Ishikawa (cell line): ENCODE data around the gene DIS3L2.

Source experiments
- CEBPB ChIP-seq: IDR thresholded peaks from 2 replicates; pipeline ENCODE4 v1.6.1; 2012
- CREB1 ChIP-seq: IDR thresholded peaks from 2 replicates; pipeline ENCODE4 v1.6.1; 2012; ENCODE audit warnings: low read depth
- EGR1 ChIP-seq: IDR thresholded peaks from 2 replicates; pipeline ENCODE4 v1.6.1; 2012
- EP300 ChIP-seq: IDR thresholded peaks from 2 replicates; pipeline ENCODE4 v1.6.1; 2012; ENCODE audit warnings: borderline replicate concordance
- FOXM1 ChIP-seq: IDR thresholded peaks from 2 replicates; pipeline ENCODE4 v1.6.1; 2012; ENCODE audit warnings: low read depth, borderline replicate concordance
- NFIC ChIP-seq: IDR thresholded peaks from 2 replicates; pipeline ENCODE4 v1.6.1; 2012
- RAD21 ChIP-seq: IDR thresholded peaks from 2 replicates; pipeline ENCODE4 v1.6.1; 2012; ENCODE audit warnings: low read depth
- TAF1 ChIP-seq: IDR thresholded peaks from 2 replicates; pipeline ENCODE4 v1.6.1; 2012; ENCODE audit warnings: low read depth, mild to moderate bottlenecking
- TCF12 ChIP-seq: IDR thresholded peaks from 2 replicates; pipeline ENCODE4 v1.6.1; 2012; ENCODE audit warnings: low read depth
- TEAD4 ChIP-seq: IDR thresholded peaks from 2 replicates; pipeline ENCODE4 v1.6.1; 2012
- YY1 ChIP-seq: IDR thresholded peaks from 2 replicates; pipeline ENCODE4 v1.6.1; 2012; ENCODE audit warnings: low read depth
- ZBTB7A ChIP-seq: IDR thresholded peaks from 2 replicates; pipeline ENCODE4 v1.6.1; 2012; ENCODE audit warnings: low read depth
- TF ChIP-seq, protein P1 (sequence below): IDR thresholded peaks from 2 replicates; pipeline ENCODE4 v1.6.1; 2012
- TF ChIP-seq, protein P2 (sequence below): IDR thresholded peaks from 2 replicates; pipeline ENCODE4 v1.6.1; 2012; ENCODE audit warnings: low read depth, mild to moderate bottlenecking
- TF ChIP-seq, protein P3 (sequence below): IDR thresholded peaks from 2 replicates; pipeline ENCODE4 v1.6.1; 2012

DIS3L2 gene

DNA sequence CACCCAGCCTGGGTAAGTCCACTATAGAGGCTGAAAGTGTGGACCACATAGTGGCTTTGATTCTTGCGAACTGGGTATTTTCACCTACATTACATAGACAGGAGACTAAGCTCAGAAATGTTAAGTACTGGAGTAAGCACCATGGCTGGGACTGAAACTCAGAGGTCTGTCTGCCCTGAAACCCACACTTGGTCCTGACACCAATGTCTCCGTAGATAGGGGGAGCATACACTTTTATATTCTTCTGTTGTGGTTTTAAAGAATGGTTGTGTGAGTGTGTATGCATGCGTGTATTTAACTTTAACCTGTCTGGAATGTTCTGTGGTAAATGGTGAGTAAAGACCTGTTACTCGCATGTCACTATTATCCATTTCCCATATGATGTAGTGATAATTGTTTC lies 25.0 kb upstream of the DIS3L2 start:
- no peak for TF ChIP-seq FOXM1
- TF ChIP-seq ZBTB7A: no peak
- TF ChIP-seq, protein P1, sequence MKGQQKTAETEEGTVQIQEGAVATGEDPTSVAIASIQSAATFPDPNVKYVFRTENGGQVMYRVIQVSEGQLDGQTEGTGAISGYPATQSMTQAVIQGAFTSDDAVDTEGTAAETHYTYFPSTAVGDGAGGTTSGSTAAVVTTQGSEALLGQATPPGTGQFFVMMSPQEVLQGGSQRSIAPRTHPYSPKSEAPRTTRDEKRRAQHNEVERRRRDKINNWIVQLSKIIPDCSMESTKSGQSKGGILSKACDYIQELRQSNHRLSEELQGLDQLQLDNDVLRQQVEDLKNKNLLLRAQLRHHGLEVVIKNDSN: no peak
- no peak for TF ChIP-seq TEAD4
- TF ChIP-seq EGR1: no peak
- TF ChIP-seq, protein P2, sequence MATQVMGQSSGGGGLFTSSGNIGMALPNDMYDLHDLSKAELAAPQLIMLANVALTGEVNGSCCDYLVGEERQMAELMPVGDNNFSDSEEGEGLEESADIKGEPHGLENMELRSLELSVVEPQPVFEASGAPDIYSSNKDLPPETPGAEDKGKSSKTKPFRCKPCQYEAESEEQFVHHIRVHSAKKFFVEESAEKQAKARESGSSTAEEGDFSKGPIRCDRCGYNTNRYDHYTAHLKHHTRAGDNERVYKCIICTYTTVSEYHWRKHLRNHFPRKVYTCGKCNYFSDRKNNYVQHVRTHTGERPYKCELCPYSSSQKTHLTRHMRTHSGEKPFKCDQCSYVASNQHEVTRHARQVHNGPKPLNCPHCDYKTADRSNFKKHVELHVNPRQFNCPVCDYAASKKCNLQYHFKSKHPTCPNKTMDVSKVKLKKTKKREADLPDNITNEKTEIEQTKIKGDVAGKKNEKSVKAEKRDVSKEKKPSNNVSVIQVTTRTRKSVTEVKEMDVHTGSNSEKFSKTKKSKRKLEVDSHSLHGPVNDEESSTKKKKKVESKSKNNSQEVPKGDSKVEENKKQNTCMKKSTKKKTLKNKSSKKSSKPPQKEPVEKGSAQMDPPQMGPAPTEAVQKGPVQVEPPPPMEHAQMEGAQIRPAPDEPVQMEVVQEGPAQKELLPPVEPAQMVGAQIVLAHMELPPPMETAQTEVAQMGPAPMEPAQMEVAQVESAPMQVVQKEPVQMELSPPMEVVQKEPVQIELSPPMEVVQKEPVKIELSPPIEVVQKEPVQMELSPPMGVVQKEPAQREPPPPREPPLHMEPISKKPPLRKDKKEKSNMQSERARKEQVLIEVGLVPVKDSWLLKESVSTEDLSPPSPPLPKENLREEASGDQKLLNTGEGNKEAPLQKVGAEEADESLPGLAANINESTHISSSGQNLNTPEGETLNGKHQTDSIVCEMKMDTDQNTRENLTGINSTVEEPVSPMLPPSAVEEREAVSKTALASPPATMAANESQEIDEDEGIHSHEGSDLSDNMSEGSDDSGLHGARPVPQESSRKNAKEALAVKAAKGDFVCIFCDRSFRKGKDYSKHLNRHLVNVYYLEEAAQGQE: no peak
- TF ChIP-seq TCF12: no peak
- TF ChIP-seq CEBPB: no peak
- TF ChIP-seq CREB1: no peak
- no peak for TF ChIP-seq RAD21
- TF ChIP-seq EP300: no peak
- TF ChIP-seq, protein P3, sequence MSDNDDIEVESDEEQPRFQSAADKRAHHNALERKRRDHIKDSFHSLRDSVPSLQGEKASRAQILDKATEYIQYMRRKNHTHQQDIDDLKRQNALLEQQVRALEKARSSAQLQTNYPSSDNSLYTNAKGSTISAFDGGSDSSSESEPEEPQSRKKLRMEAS: no peak
- TF ChIP-seq NFIC: no peak
- no peak for TF ChIP-seq TAF1
- TF ChIP-seq YY1: no peak

DNA sequence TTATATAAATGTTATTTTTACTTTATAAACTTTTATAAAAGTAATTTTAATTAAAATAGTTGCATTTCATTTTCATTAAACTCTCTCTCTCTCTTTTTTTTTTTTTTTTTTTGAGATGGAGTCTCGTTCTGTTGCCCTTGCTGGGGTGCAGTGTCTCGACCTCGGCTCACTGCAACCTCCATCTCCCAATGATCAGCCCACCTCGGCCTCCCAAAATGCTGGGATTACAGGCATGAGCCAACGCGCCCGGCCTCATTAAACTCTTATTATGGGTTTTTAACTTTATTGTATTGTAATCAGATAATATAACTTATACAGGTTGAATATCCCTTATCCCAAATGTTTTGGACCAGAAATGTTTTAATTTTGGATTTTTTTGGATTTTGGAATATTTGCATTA lies 24.5 kb upstream of the DIS3L2 start:
- TF ChIP-seq CREB1 (no peak), RAD21 (no peak), EP300 (no peak), ZBTB7A (no peak), CEBPB (no peak), YY1 (no peak)
- TF ChIP-seq, protein P1: no peak

GRCh38 chr2:231939022-231939421 lies 22.5 kb upstream of the DIS3L2 start:
- TF ChIP-seq ZBTB7A: no peak
- TF ChIP-seq, protein P1: peak; percentile 77

DNA sequence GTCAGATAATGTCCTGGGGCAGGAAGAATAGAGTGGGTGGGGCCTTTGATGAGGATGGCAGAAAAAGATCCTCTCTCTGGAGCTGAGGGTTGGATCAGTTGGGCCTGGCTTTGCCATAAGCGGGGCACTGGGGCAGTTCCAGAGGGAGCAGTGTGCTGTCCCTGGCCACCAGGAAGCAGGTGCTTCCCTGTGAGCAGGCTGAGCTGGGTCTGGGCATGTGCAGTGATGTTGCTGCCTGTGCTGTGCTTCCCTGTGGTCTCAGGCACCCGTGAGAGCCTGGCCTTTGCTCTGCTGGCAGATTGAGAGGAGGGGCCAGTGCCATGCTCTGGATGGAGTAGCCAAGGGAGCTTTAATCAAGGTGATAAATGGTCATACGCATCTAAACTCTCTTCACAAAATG lies 20.7 kb upstream of the DIS3L2 start:
- TF ChIP-seq, protein P2: no peak
- TF ChIP-seq ZBTB7A (no peak), EGR1 (no peak), TEAD4 (no peak), NFIC (no peak), CREB1 (no peak), EP300 (no peak), RAD21 (no peak), FOXM1 (no peak), YY1 (no peak), CEBPB (no peak), TAF1 (no peak), TCF12 (no peak)
- TF ChIP-seq, protein P1: no peak
- TF ChIP-seq, protein P3: no peak

- TF ChIP-seq, protein P3: no peak
- TF ChIP-seq CREB1 (no peak), ZBTB7A (no peak)
- TF ChIP-seq, protein P2: no peak
Measured at GRCh38 chr2:231941673-231942072, 19.8 kb upstream of the DIS3L2 start.
